Upper lobe of right lung (tissue), 1 donor: ENCODE results near the gene TGOLN2. TPM values are rescaled to one million over a fixed set of nuclear protein-coding genes. Genes with fewer than 3 reads are reported as not detected.
A peak's percentile ranks its signal among the peaks of the same experiment; 100 is the strongest.

Experiments
- ATAC-seq: fragments of 200-7000 bp; cut with Tn5 transposase; one replicate; pipeline ENCODE4 v1.9.1; 2020; ENCODE audit warnings: mild to moderate bottlenecking, moderate library complexity
- DNase-seq: peaks from one replicate; pipeline ENCODE4 v3.0.0-alpha.2; 2020
- H3K27ac ChIP-seq: fragments of 200-600 bp; one replicate; pipeline ENCODE4 v1.8.0; 2022
- H3K27me3 ChIP-seq: fragments of 200-600 bp; one replicate; pipeline ENCODE4 v1.8.0; 2022; ENCODE audit warnings: mild to moderate bottlenecking
- H3K36me3 ChIP-seq: fragments of 200-600 bp; one replicate; pipeline ENCODE4 v1.8.0; 2022
- H3K4me1 ChIP-seq: fragments of 200-600 bp; one replicate; pipeline ENCODE4 v1.8.0; 2022
- H3K4me3 ChIP-seq: fragments of 200-600 bp; one replicate; pipeline ENCODE4 v1.8.0; 2022; ENCODE audit warnings: mild to moderate bottlenecking
- H3K9me3 ChIP-seq: fragments of 200-600 bp; one replicate; pipeline ENCODE4 v1.8.0; 2022
- CTCF ChIP-seq: fragments of 200-600 bp; IDR thresholded peaks from one replicate; pipeline ENCODE4 v1.8.0; 2022; ENCODE audit warnings: antibody characterized with exemption
- intact Hi-C: fragments of 100-400 bp; cut with DNase I; formaldehyde crosslinking; loops from one replicate; pipeline ENCODE4 v1.11.0; 2022
- long read RNA-seq: library from polyadenylated mRNA; unstranded; transcript quantifications from one replicate; pipeline ENCODE4 v2.0.0, GENCODE V29; 2021
- total RNA-seq: library from RNA; stranded (reverse); fragmentation: NEBNext Ultra II Directional; extraction: Animal tissue kit (Norgen Biotek cat#: 25700); gene quantifications from one replicate; pipeline ENCODE4 v1.2.1, GENCODE V29; 2021
- donor health status: DM: no; HTN: yes; CAD: no; lungs with severe emphysema.

TGOLN2 gene
- total RNA-seq, result 156 TPM
- long read RNA-seq, full-length matches to known transcripts, result 83 of 203 reads
- long read RNA-seq, partial matches to known transcripts, result 11 of 203 reads
- long read RNA-seq, other reads (novel, unspliced or antisense), result 109 of 203 reads

GRCh38 chr2:85327822-85328617 is at the start of gene TGOLN2:
Gene TGOLN2, minus strand, starts transcription at chr2:85327989. Its CDS starts 27 bp downstream, at chr2:85327962.
- no peaks in the 10 kb centered on the region for H3K9me3 ChIP-seq
- peaks cover 35% of the 10 kb centered on the region for H3K4me1 ChIP-seq

GRCh38 chr2:85377083-85377482 is 49.3 kb upstream of the TGOLN2 start:
- intact Hi-C loops, result no loop called here
- TF ChIP-seq CTCF, result no peak
- peaks cover 40% of the 10 kb centered on the region for H3K36me3 ChIP-seq

More at GRCh38 chr2:85327822-85328617, at the start of gene TGOLN2:
- Histone ChIP-seq H3K27me3 (no peaks in the 10 kb centered on the region), H3K27ac (peak within 1 kb of the TSS; percentile 98), H3K4me3 (peak within 1 kb of the TSS; percentile 75), H3K36me3 (peaks cover 26% of the 10 kb centered on the region)
- intact Hi-C loops, result no loop called here
- no peak for TF ChIP-seq CTCF
- ATAC-seq (peak; percentile 97), DNase-seq (peak; percentile 97)

GRCh38 chr2:85376291-85377065 is 48.7 kb upstream of the TGOLN2 start:
- H3K27me3 ChIP-seq, result no peaks in the 10 kb centered on the region
- no peak for DNase-seq
- intact Hi-C loops, result no loop called here
- no peaks in the 10 kb centered on the region for H3K4me1 ChIP-seq
- H3K36me3 ChIP-seq, result peaks cover 39% of the 10 kb centered on the region
- TF ChIP-seq CTCF, result no peak
- ATAC-seq, result no peak
- no peak overlapping the region for H3K27ac ChIP-seq
- no peaks in the 10 kb centered on the region for H3K9me3 ChIP-seq
- H3K4me3 ChIP-seq, result no peak overlapping the region

More at GRCh38 chr2:85377083-85377482, 49.3 kb upstream of the TGOLN2 start:
- Histone ChIP-seq H3K27me3 (no peaks in the 10 kb centered on the region), H3K9me3 (no peaks in the 10 kb centered on the region), H3K4me1 (no peaks in the 10 kb centered on the region), H3K27ac (no peak overlapping the region), H3K4me3 (no peak overlapping the region)
- no peak for ATAC-seq
- DNase-seq, result no peak

GRCh38 chr2:85371045-85371444 is 43.3 kb upstream of the TGOLN2 start:
- peak; percentile 15 for ATAC-seq
- TF ChIP-seq CTCF, result no peak
- Histone ChIP-seq H3K27me3 (no peaks in the 10 kb centered on the region), H3K36me3 (peaks cover 7% of the 10 kb centered on the region), H3K4me1 (no peaks in the 10 kb centered on the region), H3K9me3 (no peaks in the 10 kb centered on the region), H3K4me3 (no peak overlapping the region), H3K27ac (no peak overlapping the region)
- no peak for DNase-seq
- intact Hi-C loops, result no loop called here

DNA sequence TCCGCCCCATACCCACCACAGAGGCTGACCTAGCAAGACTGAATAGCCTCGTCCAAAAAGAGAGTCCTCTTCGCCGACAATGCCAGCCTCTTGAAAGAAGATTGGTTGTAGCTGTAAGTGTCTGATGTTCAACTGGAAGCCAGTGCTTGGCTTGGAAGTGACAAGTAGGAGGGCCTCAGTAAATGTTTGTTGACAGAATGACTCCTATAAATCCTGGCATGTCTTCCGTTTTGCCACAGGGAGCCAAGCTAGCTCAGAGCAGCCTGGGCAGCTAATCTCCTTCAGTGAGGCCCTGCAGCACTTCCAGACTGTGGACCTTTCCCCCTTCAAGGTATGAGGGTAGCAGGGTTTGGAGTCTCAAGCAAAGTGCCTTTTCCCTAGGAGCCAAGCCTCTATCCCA is 41.7 kb upstream of the TGOLN2 start:
- H3K36me3 ChIP-seq, result peaks cover 3% of the 10 kb centered on the region
- no peaks in the 10 kb centered on the region for H3K27me3 ChIP-seq
- intact Hi-C loops, result no loop called here
- DNase-seq (no peak), ATAC-seq (no peak)
- no peaks in the 10 kb centered on the region for H3K4me1 ChIP-seq
- H3K27ac ChIP-seq, result no peak overlapping the region
- H3K9me3 ChIP-seq, result no peaks in the 10 kb centered on the region
- no peak overlapping the region for H3K4me3 ChIP-seq
- TF ChIP-seq CTCF, result no peak
